Activated CD8-positive, alpha-beta T cell treated with anti-CD3 and anti-CD28 coated beads for 36 hours (primary cell): ENCODE measurements around the gene CACNA2D3. TPM values are rescaled to one million over a fixed set of nuclear protein-coding genes. Genes with fewer than 3 reads are reported as not detected.
"Not testable (repeated sequence)": the region's sequence is repeated elsewhere in the genome, so short reads cannot be mapped to it uniquely, and the experiment has no call there.

Source experiments
- ATAC-seq: fragments of 200-7000 bp; cut with Tn5 transposase; one replicate; pipeline ENCODE4 v1.10.0; 2021; ENCODE audit warnings: mild to moderate bottlenecking, moderate library complexity
- CTCF ChIA-PET: fragments of 350-600 bp; sonication (Branson Sonifier 250); formaldehyde crosslinking; loops from one replicate; lab custom pipeline; 2021; ENCODE audit warnings: antibody characterized with exemption; lab: Charles Lee
- POLR2A ChIA-PET: fragments of 350-600 bp; sonication (Branson Sonifier 250); formaldehyde crosslinking; loops from one replicate; lab custom pipeline; 2021; ENCODE audit warnings: antibody characterized with exemption; lab: Charles Lee
- DNase-seq: peaks from one replicate; pipeline ENCODE4 v3.0.0-alpha.2; 2020
- H3K27ac Mint-ChIP-seq: one replicate; pipeline ENCODE4 v1.8.0; 2021; ENCODE audit warnings: mild to moderate bottlenecking, mixed read lengths
- H3K27me3 Mint-ChIP-seq: one replicate; pipeline ENCODE4 v1.8.0; 2021; ENCODE audit warnings: mixed read lengths
- H3K36me3 Mint-ChIP-seq: one replicate; pipeline ENCODE4 v1.8.0; 2021; ENCODE audit warnings: low read depth, mixed read lengths
- H3K4me1 Mint-ChIP-seq: one replicate; pipeline ENCODE4 v1.8.0; 2021; ENCODE audit warnings: low read depth, mixed read lengths
- H3K4me3 Mint-ChIP-seq: one replicate; pipeline ENCODE4 v1.8.0; 2021; ENCODE audit warnings: mild to moderate bottlenecking, moderate library complexity, mixed read lengths
- H3K9me3 Mint-ChIP-seq: one replicate; pipeline ENCODE4 v1.8.0; 2021; ENCODE audit warnings: mixed read lengths
- intact Hi-C: fragments of 100-400 bp; cut with micrococcal nuclease; formaldehyde crosslinking; loops from one replicate; pipeline ENCODE4 v1.10.0; 2022
- total RNA-seq, 2 experiments: library from RNA; stranded (reverse); gene quantifications; one replicate each; pipeline ENCODE4 v1.2.3, GENCODE V29; 2021
- TF ChIP-seq, protein P1 (sequence below): fragments of 200-600 bp; IDR thresholded peaks from one replicate; pipeline ENCODE4 v1.8.0; 2022; ENCODE audit warnings: antibody characterized with exemption, mild to moderate bottlenecking

CACNA2D3 gene
- total RNA-seq, 2 experiments from 2014 or later = not detected

DNA sequence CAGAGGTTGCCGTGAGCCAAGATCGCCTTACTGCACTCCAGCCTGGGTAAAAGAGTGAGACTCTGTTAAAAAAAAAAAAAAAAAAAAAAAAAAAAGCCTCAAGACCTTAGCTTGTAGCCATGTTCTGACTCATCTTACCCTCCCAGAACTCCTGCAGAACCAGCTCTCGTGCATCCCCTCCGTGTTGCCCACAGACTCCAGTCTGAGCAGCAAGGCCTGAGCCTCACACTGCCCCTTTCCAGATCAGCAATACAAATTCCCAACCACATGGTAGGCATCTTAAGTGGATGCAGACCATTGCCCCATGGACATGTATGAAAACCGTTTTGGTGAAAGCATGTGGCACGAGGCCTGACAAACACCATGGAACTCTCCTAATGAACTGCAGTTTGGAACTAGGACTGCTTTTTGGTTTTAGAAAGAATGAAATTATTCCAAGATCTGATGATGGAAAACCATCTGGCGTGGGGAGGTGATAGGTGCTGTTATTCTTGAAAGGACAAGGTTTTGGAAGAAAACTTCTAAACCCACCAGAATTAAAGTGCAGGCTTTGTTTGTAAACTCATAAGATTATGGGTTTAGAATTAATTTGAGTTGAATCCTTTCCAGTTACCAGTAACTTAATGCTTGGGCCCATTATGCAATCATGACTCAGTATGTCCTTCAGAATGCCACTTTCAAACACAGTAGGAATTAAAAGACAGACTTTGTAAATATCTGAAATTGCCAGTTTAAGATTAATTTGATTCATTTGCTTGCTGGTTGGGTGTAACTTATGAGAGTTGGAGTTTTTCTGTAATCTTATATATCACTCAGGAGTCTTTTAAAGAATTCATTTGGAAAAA lies 969.3 kb downstream of the CACNA2D3 start:
- H3K36me3 Mint-ChIP-seq = no peaks in the 10 kb centered on the region
- no peak for DNase-seq
- no peak overlapping the region for H3K4me3 Mint-ChIP-seq
- H3K27me3 Mint-ChIP-seq = no peaks in the 10 kb centered on the region
- no peaks in the 10 kb centered on the region for H3K4me1 Mint-ChIP-seq
- ChIA-PET POLR2A (no interaction called here), CTCF (no interaction called here)
- no peak overlapping the region for H3K27ac Mint-ChIP-seq
- TF ChIP-seq, protein P1, sequence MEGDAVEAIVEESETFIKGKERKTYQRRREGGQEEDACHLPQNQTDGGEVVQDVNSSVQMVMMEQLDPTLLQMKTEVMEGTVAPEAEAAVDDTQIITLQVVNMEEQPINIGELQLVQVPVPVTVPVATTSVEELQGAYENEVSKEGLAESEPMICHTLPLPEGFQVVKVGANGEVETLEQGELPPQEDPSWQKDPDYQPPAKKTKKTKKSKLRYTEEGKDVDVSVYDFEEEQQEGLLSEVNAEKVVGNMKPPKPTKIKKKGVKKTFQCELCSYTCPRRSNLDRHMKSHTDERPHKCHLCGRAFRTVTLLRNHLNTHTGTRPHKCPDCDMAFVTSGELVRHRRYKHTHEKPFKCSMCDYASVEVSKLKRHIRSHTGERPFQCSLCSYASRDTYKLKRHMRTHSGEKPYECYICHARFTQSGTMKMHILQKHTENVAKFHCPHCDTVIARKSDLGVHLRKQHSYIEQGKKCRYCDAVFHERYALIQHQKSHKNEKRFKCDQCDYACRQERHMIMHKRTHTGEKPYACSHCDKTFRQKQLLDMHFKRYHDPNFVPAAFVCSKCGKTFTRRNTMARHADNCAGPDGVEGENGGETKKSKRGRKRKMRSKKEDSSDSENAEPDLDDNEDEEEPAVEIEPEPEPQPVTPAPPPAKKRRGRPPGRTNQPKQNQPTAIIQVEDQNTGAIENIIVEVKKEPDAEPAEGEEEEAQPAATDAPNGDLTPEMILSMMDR = no peak
- intact Hi-C loops = no loop called here
- no peak for ATAC-seq
- peaks cover 3% of the 10 kb centered on the region for H3K9me3 Mint-ChIP-seq

DNA sequence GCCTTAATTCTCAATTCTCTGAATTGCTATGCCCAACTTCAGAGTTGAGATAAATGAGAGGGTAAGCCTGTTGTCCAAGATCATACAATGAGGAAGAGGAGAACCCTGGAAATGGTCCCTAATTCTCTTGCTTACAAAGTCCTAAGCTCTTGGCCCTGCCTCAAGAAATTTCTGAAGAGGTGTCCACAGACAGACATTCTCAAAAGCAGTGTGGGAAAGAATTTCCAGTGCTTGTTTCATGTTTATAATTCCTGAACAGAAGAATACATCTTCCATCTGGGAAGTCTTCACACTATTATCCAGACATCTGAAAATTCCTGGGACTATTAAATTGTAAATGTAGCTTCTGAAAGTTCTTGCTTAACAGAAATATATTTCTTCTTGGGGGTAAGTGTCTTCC lies 972.3 kb downstream of the CACNA2D3 start:
- POLR2A ChIA-PET = no interaction called here
- ATAC-seq = no peak

DNA sequence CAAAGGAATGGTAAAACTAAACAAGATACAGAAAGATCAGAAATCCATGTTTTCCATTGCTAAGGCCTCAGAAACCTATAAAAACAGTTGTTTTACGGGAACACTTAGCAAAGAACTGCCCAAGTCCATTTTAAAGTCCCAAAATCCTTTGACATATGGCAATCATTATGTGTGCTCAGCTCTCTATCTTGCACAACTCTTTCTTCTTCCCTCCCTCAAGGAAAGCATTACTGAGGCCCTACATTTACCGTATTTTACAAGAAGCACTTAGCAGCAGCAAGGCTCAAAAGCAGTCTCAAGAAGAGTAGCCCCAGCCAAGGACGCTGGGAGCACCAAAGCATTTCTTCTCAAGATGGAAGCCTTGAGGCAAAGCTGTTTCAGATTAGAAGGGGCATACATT lies 975.1 kb downstream of the CACNA2D3 start:
- DNase-seq (no peak), ATAC-seq (no peak)
- CTCF ChIA-PET = no interaction called here
- Mint-ChIP-seq H3K4me3 (no peak overlapping the region), H3K9me3 (peaks cover 7% of the 10 kb centered on the region), H3K27ac (no peak overlapping the region), H3K27me3 (no peaks in the 10 kb centered on the region), H3K4me1 (no peaks in the 10 kb centered on the region), H3K36me3 (no peaks in the 10 kb centered on the region)
- intact Hi-C loops = no loop called here
- POLR2A ChIA-PET = no interaction called here
- TF ChIP-seq, protein P1 = no peak

More for the DNA sequence above, 972.3 kb downstream of the CACNA2D3 start:
- Mint-ChIP-seq H3K4me3 (no peak overlapping the region), H3K36me3 (no peaks in the 10 kb centered on the region), H3K4me1 (no peaks in the 10 kb centered on the region), H3K27me3 (no peaks in the 10 kb centered on the region), H3K27ac (no peak overlapping the region), H3K9me3 (peaks cover 7% of the 10 kb centered on the region)
- CTCF ChIA-PET = no interaction called here
- TF ChIP-seq, protein P1 = no peak
- intact Hi-C loops = no loop called here
- no peak for DNase-seq

DNA sequence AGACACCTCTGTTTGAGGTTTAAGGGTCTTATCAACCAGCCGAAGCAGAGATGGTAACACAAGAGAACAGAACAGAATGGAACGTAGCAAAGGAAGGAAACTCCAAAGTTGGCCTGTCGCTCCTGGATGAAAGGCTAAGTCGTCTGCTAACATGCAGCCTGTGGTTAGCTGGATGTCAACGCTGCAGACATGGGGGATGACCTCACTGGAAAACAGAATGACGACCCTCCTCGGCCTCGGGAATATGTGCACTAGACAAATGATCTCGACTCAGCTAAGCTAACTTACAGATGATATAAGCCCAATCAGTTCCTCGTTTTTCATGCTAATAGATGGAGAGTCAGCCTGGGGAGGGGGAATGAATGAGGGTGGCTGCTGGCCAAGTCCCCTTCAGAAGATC lies 983.3 kb downstream of the CACNA2D3 start:
- Mint-ChIP-seq H3K4me3 (no peak overlapping the region), H3K27me3 (no peaks in the 10 kb centered on the region), H3K4me1 (no peaks in the 10 kb centered on the region), H3K36me3 (no peaks in the 10 kb centered on the region), H3K9me3 (no peaks in the 10 kb centered on the region), H3K27ac (no peak overlapping the region)
- ATAC-seq (no peak), DNase-seq (no peak)
- POLR2A ChIA-PET = no interaction called here
- TF ChIP-seq, protein P1 = no peak
- intact Hi-C loops = no loop called here
- CTCF ChIA-PET = no interaction called here

DNA sequence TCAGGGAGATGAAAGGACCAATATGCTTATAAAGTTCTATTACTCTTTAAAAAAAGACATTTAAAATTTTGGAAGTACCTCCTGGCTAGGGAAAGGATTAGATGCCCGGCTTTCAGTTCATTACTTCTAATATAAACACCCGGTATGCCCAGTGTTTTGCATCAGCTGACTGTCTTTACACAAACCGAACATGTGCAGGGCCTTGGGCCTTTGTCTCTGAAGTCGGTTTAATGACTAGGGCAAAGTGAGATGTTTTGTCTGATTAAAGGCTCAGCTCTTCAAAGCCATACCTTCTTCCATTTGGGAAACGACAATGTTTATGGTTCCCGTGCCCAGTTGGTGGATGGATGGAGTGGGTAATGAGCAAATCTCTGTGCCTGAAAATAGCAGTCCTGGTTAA lies 984.8 kb downstream of the CACNA2D3 start:
- DNase-seq = no peak
- Mint-ChIP-seq H3K36me3 (no peaks in the 10 kb centered on the region), H3K4me1 (no peaks in the 10 kb centered on the region), H3K27ac (no peak overlapping the region), H3K9me3 (no peaks in the 10 kb centered on the region), H3K27me3 (no peaks in the 10 kb centered on the region), H3K4me3 (no peak overlapping the region)
- intact Hi-C loops = no loop called here
- TF ChIP-seq, protein P1 = no peak
- ChIA-PET CTCF (no interaction called here), POLR2A (no interaction called here)
- ATAC-seq = no peak

DNA sequence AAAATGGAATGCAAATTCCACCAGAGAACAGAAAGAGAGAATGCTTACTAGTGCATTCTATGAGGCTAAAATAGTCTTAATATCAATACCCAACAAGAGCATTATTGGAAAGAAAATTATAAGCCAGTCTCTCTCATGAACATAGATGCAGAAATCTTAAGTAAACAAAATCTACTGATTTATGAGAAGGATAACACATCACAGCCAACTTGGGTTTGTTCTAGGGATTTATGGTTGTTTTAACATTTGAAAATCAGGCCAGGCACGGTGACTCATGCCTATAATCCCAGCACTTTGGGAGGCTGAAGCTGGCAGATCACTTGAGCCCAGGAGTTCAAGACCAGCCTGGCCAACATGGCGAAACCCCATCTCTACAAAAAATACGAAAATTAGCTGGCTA lies 989.6 kb downstream of the CACNA2D3 start:
- H3K9me3 Mint-ChIP-seq, H3K4me1 Mint-ChIP-seq, H3K36me3 Mint-ChIP-seq, ATAC-seq, DNase-seq, H3K4me3 Mint-ChIP-seq, CTCF ChIA-PET, H3K27ac Mint-ChIP-seq, H3K27me3 Mint-ChIP-seq, POLR2A ChIA-PET, intact Hi-C loops: not testable (repeated sequence)
